GM18873 (cell line): ENCODE measurements around the gene LMTK3.

Experiments used
- ATAC-seq: cut with Tn5 transposase; IDR thresholded peaks from one replicate; pipeline ENCODE4 v1.9.1; 2021; ENCODE audit warnings: mild to moderate bottlenecking, moderate library complexity, moderate number of reproducible peaks; ENCODE audit not compliant: unreplicated experiment, low FRiP score

Gene LMTK3

GRCh38 chr19:48511800-48512503 is at the start of gene LMTK3:
Gene LMTK3 (minus strand): TSS chr19:48511835. CDS start chr19:48511576, 259 bp downstream.
- no peak for ATAC-seq

GRCh38 chr19:48561412-48561811 is 49.8 kb upstream of the LMTK3 start:
- no peak for ATAC-seq

GRCh38 chr19:48560095-48560530 is 48.5 kb upstream of the LMTK3 start:
- no peak for ATAC-seq

- no peak for ATAC-seq
These were observed 46.5 kb upstream of the LMTK3 start for GRCh38 chr19:48558018-48558684.

- no peak for ATAC-seq
These were observed 45.2 kb upstream of the LMTK3 start for GRCh38 chr19:48556825-48557224.

- ATAC-seq, result no peak
These were observed 44.5 kb upstream of the LMTK3 start for GRCh38 chr19:48556163-48556562.

GRCh38 chr19:48554385-48555091 is 42.9 kb upstream of the LMTK3 start:
- no peak for ATAC-seq

- ATAC-seq, result no peak
These were observed 42.2 kb upstream of the LMTK3 start for GRCh38 chr19:48553676-48554384.

GRCh38 chr19:48552406-48553322 is 41.0 kb upstream of the LMTK3 start:
- ATAC-seq, result no peak

- ATAC-seq, result no peak
These were observed 40.0 kb upstream of the LMTK3 start, which contains the start of gene SULT2B1 for GRCh38 chr19:48551437-48552302. Gene SULT2B1 (plus strand): TSS chr19:48552172. CDS start chr19:48552253, 81 bp downstream.

GRCh38 chr19:48549380-48549779 is 37.7 kb upstream of the LMTK3 start:
- no peak for ATAC-seq

- ATAC-seq, result no peak
These were observed 36.7 kb upstream of the LMTK3 start for GRCh38 chr19:48548253-48548911.

GRCh38 chr19:48547722-48548121 is 36.1 kb upstream of the LMTK3 start:
- ATAC-seq, result no peak

- ATAC-seq, result no peak
These were observed 33.5 kb upstream of the LMTK3 start for GRCh38 chr19:48544856-48545750.

GRCh38 chr19:48543121-48543710 is 31.6 kb upstream of the LMTK3 start:
- no peak for ATAC-seq

GRCh38 chr19:48541813-48542212 is 30.2 kb upstream of the LMTK3 start:
- ATAC-seq, result no peak

- no peak for ATAC-seq
These were observed 28.5 kb upstream of the LMTK3 start for GRCh38 chr19:48540110-48540509.
